Gastrocnemius medialis (tissue), 4 donors: ENCODE measurements around the gene ZBTB47.

ENCODE experiments used
- CTCF ChIP-seq, 5 experiments: fragments of 450-650 bp in 3 of 5; fragments of 200-600 bp in 2 of 5; sonication (generic) in 2 of 5; IDR thresholded peaks in 4 of 5; conservative IDR thresholded peaks in 1 of 5; 1 replicate in 4 of 5; 2 replicates in 1 of 5; pipeline ENCODE4 v1.5.1; 2016 to 2019; ENCODE audit warnings: antibody characterized with exemption in 5 of 5, mild to moderate bottlenecking in 3 of 5, moderate library complexity in 3 of 5
- POLR2A ChIP-seq, 2 donors: fragments of 450-650 bp; IDR thresholded peaks; one replicate each; pipeline ENCODE4 v1.6.1; 2017; ENCODE audit warnings: antibody characterized with exemption in 2 of 2, mild to moderate bottlenecking in 2 of 2, moderate library complexity in 2 of 2

GRCh38 chr3:42680271-42680670 is 26.8 kb downstream of the ZBTB47 start:
- TF ChIP-seq CTCF (IDR thresholded peaks at IDR 0.05 in 4 of 5, conservative IDR thresholded peaks at IDR 0.05 in 1 of 5) = no peak
- TF ChIP-seq POLR2A (IDR thresholded peaks at IDR 0.05) = no peak
